T-helper 17 cell (primary cell): ENCODE data around the gene ELFN1. TPM values are rescaled to one million over a fixed set of nuclear protein-coding genes. Genes with fewer than 3 reads are reported as not detected.

ENCODE experiments used
- ATAC-seq: fragments of 150-1000 bp; cut with Tn5 transposase; 2 replicates; pipeline ENCODE4 v1.10.0; 2021; ENCODE audit warnings: mild to moderate bottlenecking, moderate library complexity
- DNase-seq, 3 donors: peaks; one replicate each; pipeline versions ENCODE4 v3.0.0 to v3.0.0-alpha.2; 2020 to 2021
- H3K9me3 ChIP-seq: one replicate; pipeline ENCODE4 v1.7.0; 2013; ENCODE audit warnings: low read length, mild to moderate bottlenecking; ENCODE audit not compliant: control insufficient read depth, poor library complexity, severe bottlenecking
- H3K27ac Mint-ChIP-seq: one replicate; pipeline ENCODE4 v1.8.0; 2022; ENCODE audit warnings: mild to moderate bottlenecking, moderate library complexity, mixed read lengths
- H3K27me3 Mint-ChIP-seq: one replicate; pipeline ENCODE4 v1.8.0; 2022; ENCODE audit warnings: mixed read lengths
- H3K36me3 Mint-ChIP-seq: one replicate; pipeline ENCODE4 v1.8.0; 2022; ENCODE audit warnings: low read depth, mixed read lengths
- H3K4me1 Mint-ChIP-seq: one replicate; pipeline ENCODE4 v1.8.0; 2022; ENCODE audit warnings: mild to moderate bottlenecking, mixed read lengths
- H3K4me3 Mint-ChIP-seq: one replicate; pipeline ENCODE4 v1.8.0; 2022; ENCODE audit warnings: mild to moderate bottlenecking, moderate library complexity, mixed read lengths
- total RNA-seq, 4 donors: library from RNA in 2 of 4; stranded (reverse) in 2 of 4; gene quantifications; one replicate each; pipeline ENCODE4 v1.2.3 and lab custom pipeline; 2022 to 2026

ELFN1 gene
- total RNA-seq, 2 donors from 2014 or later: not detected

- H3K27ac Mint-ChIP-seq: no peak overlapping the region
- no peaks in the 10 kb centered on the region for H3K9me3 ChIP-seq
- no peak overlapping the region for H3K4me3 Mint-ChIP-seq
- DNase-seq (peak in 1 of 3 donors; percentile 5), ATAC-seq (no peak)
- H3K36me3 Mint-ChIP-seq: peaks cover 2% of the 10 kb centered on the region
- peaks cover 4% of the 10 kb centered on the region for H3K27me3 Mint-ChIP-seq
- peaks cover 5% of the 10 kb centered on the region for H3K4me1 Mint-ChIP-seq
Measured at GRCh38 chr7:1692515-1693418, 22.7 kb downstream of the ELFN1 start.

DNA sequence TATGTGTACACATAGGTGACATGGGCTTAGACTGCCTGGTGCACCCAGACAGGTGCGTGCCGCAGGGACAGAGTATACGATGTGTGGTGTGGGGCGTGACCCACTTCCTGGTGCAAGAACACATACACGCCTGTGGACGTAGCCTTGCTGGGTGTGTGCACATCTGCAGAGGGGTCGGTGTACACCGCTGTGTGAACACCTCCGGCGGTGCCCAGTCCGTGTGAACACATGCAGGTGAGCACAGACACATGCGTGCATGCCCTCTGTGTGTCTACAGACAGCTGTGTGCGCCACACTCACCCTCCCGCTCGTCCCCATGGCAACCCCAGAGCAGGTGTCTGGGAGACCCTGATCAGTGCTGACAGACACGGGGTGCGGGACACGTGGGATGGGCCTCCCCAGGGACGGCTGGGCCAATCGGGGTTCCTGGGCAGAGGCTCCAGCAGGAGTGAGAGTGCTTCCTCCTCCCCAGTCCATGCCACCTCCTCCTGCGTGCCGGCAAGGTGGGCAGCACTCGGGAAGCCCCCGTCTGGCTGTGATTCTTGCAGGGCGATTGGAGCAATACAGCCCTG, 23.4 kb downstream of the ELFN1 start:
- Mint-ChIP-seq H3K4me3 (no peak overlapping the region), H3K4me1 (peaks cover 5% of the 10 kb centered on the region), H3K27ac (no peak overlapping the region), H3K36me3 (peaks cover 2% of the 10 kb centered on the region), H3K27me3 (peaks cover 4% of the 10 kb centered on the region)
- no peaks in the 10 kb centered on the region for H3K9me3 ChIP-seq
- ATAC-seq (no peak), DNase-seq (no peak)

DNA sequence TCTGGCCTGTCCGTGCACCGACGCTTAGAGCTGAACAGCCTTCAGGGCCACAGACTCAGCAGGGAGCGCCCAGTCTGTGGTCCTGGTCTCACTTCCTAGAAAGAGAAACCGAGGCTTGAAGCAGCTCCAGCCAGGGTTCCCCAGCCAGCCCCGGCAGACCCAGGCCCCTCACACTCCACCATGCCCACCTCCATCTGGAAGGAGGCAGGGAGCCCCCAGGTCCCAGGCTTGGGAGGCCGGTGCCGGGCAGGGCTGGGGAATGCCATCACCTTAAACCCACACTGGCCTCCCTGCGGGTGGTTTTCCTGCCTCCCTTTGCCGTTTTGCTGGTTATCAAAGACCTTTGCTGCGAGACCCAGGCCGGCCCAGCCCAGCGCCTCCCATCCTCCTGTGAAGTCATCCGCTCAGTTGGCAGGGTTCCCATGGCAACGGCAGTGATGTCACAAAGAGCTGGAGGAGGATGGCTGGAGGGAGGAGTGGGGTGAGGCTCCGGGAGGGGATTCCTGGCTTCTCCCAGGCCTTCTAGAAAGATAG, 24.0 kb downstream of the ELFN1 start:
- DNase-seq: peak in 1 of 3 donors; percentile 6
- Mint-ChIP-seq H3K27ac (no peak overlapping the region), H3K36me3 (peaks cover 2% of the 10 kb centered on the region), H3K27me3 (peaks cover 4% of the 10 kb centered on the region), H3K4me1 (peaks cover 5% of the 10 kb centered on the region), H3K4me3 (peak overlapping the region; percentile 39)
- H3K9me3 ChIP-seq: no peaks in the 10 kb centered on the region
- no peak for ATAC-seq

DNA sequence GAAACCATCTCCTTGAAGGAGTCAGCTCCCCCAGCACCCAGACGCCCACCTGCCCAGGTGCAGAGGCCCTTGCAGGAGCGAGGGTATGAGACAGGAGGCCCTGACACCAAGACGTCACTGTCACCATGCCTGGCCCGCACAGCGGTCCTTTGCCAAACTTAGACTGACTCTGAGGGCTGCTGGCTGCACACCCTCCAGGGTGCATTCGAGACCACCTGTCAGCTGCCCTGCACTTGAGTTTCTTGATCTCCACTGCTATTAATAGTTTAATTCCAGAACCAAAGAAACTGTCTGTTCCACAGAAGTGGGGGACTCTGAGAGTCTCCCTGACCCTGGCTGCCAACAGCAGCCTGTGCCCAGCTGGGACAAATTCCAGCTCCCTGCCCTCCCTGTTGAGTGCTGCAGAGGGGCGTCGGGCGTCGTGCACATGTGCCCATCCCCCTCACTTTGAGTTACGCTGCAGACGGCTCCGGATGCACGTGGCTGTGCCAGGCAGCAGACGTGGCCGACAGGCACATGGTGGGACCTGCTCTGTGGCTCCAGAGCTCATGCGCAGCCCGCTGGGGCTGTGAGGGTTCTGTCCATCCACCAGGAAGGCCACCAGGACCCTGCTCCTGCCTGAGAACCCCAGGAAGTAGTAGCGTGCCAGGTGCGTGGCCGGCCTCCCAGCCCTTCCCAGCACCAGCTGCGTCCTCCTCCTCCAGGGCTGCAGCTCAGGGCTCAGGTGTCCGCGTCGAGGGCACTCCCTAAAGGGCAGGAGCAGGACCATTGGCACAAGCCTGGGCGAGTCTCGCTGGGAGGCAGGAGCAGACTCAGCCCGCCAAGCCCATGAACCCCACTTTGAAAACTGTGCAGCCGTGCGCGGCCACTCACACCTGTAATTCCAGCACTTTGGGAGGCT, 24.8 kb downstream of the ELFN1 start:
- Mint-ChIP-seq H3K36me3 (peaks cover 2% of the 10 kb centered on the region), H3K4me1 (peaks cover 5% of the 10 kb centered on the region), H3K27me3 (peaks cover 4% of the 10 kb centered on the region), H3K4me3 (no peak overlapping the region), H3K27ac (no peak overlapping the region)
- peak in 1 of 3 donors; percentile 5 for DNase-seq
- no peak for ATAC-seq
- H3K9me3 ChIP-seq: no peaks in the 10 kb centered on the region

GRCh38 chr7:1695800-1696454, 25.9 kb downstream of the ELFN1 start:
- no peak for DNase-seq

DNA sequence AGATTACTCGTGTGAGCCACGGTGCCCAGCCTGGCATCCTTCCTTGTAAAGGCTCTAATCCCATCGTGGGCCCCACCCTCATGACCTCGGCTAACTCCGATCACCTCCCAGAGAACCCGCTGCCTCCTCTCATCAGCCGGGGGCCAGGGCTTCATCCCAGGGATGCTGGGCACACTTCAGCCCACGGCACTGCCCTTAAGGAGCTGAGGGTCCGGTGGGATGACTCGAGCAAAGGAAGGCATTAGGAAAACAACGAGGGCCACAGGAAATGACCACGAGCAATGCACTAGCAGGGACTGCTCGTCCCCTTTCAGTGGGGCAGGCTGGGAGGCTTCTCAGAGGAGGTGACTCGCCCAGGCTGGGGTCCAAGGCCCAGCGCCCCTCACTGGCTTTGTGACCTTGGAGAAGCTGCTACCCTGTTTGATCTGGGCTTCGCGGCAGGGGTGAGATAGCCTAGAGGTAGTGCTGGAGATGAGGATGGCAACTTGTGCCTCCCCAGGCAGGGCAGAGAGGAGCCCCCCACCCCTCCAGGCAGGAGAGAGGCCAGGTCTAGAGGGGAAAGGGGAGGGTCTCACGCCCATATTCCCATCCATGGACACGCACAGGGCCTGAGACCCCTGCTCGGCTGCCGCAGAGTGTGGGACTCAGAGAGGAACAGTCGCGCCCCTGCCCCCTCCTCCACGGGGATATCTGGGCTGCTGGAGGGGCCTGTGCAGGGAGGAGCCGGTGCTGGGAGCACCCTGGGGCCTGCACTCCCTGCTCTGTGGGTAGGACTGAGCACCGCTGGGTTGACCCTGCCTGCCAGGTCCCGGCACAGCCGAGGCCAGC, 26.8 kb downstream of the ELFN1 start:
- no peaks in the 10 kb centered on the region for H3K9me3 ChIP-seq
- Mint-ChIP-seq H3K4me3 (no peak overlapping the region), H3K4me1 (peaks cover 5% of the 10 kb centered on the region), H3K27me3 (peaks cover 13% of the 10 kb centered on the region), H3K27ac (no peak overlapping the region), H3K36me3 (no peaks in the 10 kb centered on the region)
- DNase-seq: peak in 1 of 3 donors; percentile 8
- ATAC-seq: no peak

More at GRCh38 chr7:1695800-1696454, 25.9 kb downstream of the ELFN1 start:
- H3K4me3 Mint-ChIP-seq: no peak overlapping the region
- H3K27me3 Mint-ChIP-seq: peaks cover 13% of the 10 kb centered on the region
- no peaks in the 10 kb centered on the region for H3K36me3 Mint-ChIP-seq
- ATAC-seq: no peak
- H3K4me1 Mint-ChIP-seq: peaks cover 5% of the 10 kb centered on the region
- no peak overlapping the region for H3K27ac Mint-ChIP-seq
- no peaks in the 10 kb centered on the region for H3K9me3 ChIP-seq

DNA sequence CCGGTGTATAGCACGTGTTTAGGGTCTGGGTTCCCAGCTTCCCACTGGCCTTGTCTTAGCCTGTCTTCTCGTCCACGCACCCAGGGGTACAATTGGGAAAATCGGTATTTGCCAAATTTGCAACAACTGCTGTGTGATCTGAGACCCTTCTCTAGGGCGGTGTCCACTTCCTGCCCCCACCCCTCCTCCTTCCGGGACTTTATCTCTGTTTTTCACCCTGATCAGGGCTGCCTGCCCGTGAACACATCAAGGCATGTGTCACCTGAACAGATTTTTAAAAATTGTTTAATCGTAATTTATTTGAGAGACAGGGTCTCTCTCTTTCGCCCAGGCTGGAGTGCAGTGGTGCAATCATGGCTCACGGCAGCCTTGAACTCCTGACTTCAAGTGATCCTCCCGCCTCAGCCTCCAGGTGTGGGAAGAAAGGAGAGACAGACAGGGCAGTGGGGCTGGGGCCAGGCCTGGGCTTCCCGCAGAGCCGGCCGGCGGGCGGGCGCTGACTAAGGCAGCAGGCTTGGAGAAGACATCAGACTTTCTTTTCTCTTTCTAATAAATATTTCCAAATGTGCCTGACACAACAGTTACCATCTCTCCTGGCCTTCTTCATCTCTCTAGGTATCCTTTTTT, 27.5 kb downstream of the ELFN1 start:
- H3K36me3 Mint-ChIP-seq: no peaks in the 10 kb centered on the region
- H3K4me1 Mint-ChIP-seq: peaks cover 5% of the 10 kb centered on the region
- no peak overlapping the region for H3K27ac Mint-ChIP-seq
- peaks cover 13% of the 10 kb centered on the region for H3K27me3 Mint-ChIP-seq
- no peak for DNase-seq
- ATAC-seq: no peak
- no peak overlapping the region for H3K4me3 Mint-ChIP-seq
- H3K9me3 ChIP-seq: no peaks in the 10 kb centered on the region

- ATAC-seq (no peak), DNase-seq (no peak)
- no peaks in the 10 kb centered on the region for H3K36me3 Mint-ChIP-seq
- no peak overlapping the region for H3K4me3 Mint-ChIP-seq
- H3K27me3 Mint-ChIP-seq: peaks cover 13% of the 10 kb centered on the region
- H3K9me3 ChIP-seq: no peaks in the 10 kb centered on the region
- peaks cover 5% of the 10 kb centered on the region for H3K4me1 Mint-ChIP-seq
- H3K27ac Mint-ChIP-seq: no peak overlapping the region
Measured at GRCh38 chr7:1698201-1698600, 28.1 kb downstream of the ELFN1 start.

- H3K27ac Mint-ChIP-seq: no peak overlapping the region
- no peak overlapping the region for H3K4me3 Mint-ChIP-seq
- H3K9me3 ChIP-seq: no peaks in the 10 kb centered on the region
- ATAC-seq (no peak), DNase-seq (no peak)
- no peaks in the 10 kb centered on the region for H3K36me3 Mint-ChIP-seq
- peaks cover 13% of the 10 kb centered on the region for H3K27me3 Mint-ChIP-seq
- H3K4me1 Mint-ChIP-seq: peaks cover 5% of the 10 kb centered on the region
Measured at GRCh38 chr7:1698951-1699350, 28.9 kb downstream of the ELFN1 start.

DNA sequence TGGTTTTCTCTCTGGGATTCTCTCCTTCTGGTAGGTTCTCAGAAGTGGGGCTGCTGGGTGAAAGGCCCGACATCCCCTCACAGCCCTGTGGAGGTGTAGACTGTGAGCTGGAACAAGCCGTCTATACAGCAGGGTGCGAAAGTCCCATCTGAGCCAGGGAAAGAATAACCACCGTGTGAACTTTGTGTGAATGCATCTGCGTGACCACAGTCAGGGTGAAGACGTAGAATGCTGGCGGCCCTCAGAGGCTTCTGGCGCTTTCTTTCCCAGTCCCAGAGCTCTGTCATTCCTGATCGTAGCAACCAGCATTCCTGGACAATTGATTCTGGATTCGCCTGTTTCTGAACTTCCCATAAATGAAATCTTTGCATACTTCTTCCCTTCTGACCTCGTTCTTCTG, 30.0 kb downstream of the ELFN1 start:
- peaks cover 5% of the 10 kb centered on the region for H3K4me1 Mint-ChIP-seq
- H3K27me3 Mint-ChIP-seq: peaks cover 19% of the 10 kb centered on the region
- DNase-seq (no peak), ATAC-seq (no peak)
- H3K36me3 Mint-ChIP-seq: no peaks in the 10 kb centered on the region
- no peak overlapping the region for H3K27ac Mint-ChIP-seq
- no peak overlapping the region for H3K4me3 Mint-ChIP-seq
- no peaks in the 10 kb centered on the region for H3K9me3 ChIP-seq

GRCh38 chr7:1700536-1701333, 30.7 kb downstream of the ELFN1 start:
- Mint-ChIP-seq H3K4me1 (peaks cover 5% of the 10 kb centered on the region), H3K27ac (no peak overlapping the region), H3K36me3 (no peaks in the 10 kb centered on the region), H3K27me3 (peaks cover 19% of the 10 kb centered on the region), H3K4me3 (no peak overlapping the region)
- ATAC-seq (no peak), DNase-seq (no peak)
- H3K9me3 ChIP-seq: no peaks in the 10 kb centered on the region
